Keratinocyte (primary cell): Measurements from ENCODE around the gene GRK6. TPM values are rescaled to one million over a fixed set of nuclear protein-coding genes. Genes with fewer than 3 reads are reported as not detected.
A peak's percentile ranks its signal among the peaks of the same experiment; 100 is the strongest.

Source experiments
- DNase-seq: peaks from one replicate; pipeline ENCODE4 v3.0.0-alpha.2; 2011; ENCODE audit warnings: low read depth, missing footprints, low spot score
- FAIRE-seq: peaks from 2 replicates; lab custom pipeline; 2011; peaks lifted over from hg19 to GRCh38; lab: Jason Lieb, UNC
- H2AFZ ChIP-seq: 2 replicates; pipeline ENCODE4 v1.6.0; 2012; ENCODE audit warnings: low read length, control low read depth, inconsistent platforms; ENCODE audit not compliant: control insufficient read depth
- H3K27ac ChIP-seq: 2 replicates; pipeline ENCODE4 v1.5.1; 2011; ENCODE audit warnings: low read length; ENCODE audit not compliant: control insufficient read depth, insufficient read depth
- H3K27me3 ChIP-seq: 3 replicates; pipeline ENCODE4 v1.6.0; 2011; ENCODE audit warnings: low read length; ENCODE audit not compliant: control insufficient read depth, insufficient read depth; ENCODE audit errors: extremely low read depth
- H3K36me3 ChIP-seq, 2 experiments: 2 replicates in 1 of 2; 3 replicates in 1 of 2; pipeline ENCODE4 v1.5.1; 2011; ENCODE audit warnings: low read length in 2 of 2, mild to moderate bottlenecking in 1 of 2; ENCODE audit not compliant: control insufficient read depth in 2 of 2, insufficient read depth in 2 of 2; ENCODE audit errors: extremely low read depth in 1 of 2
- H3K4me1 ChIP-seq: 3 replicates; pipeline ENCODE4 v1.5.1; 2011; ENCODE audit warnings: low read length; ENCODE audit not compliant: control insufficient read depth, insufficient read depth; ENCODE audit errors: extremely low read depth
- H3K4me2 ChIP-seq: 3 replicates; pipeline ENCODE4 v1.6.0; 2011; ENCODE audit warnings: low read depth, low read length; ENCODE audit not compliant: control insufficient read depth, insufficient read depth; ENCODE audit errors: extremely low read depth
- H3K4me3 ChIP-seq, 3 experiments: fragments of 200-600 bp in 1 of 3; sonication (generic) in 1 of 3; 2 replicates in 2 of 3; 3 replicates in 1 of 3; pipeline ENCODE4 v1.5.1; 2011 to 2016; ENCODE audit warnings: low read length in 3 of 3, mild to moderate bottlenecking in 3 of 3, control low read depth in 2 of 3, inconsistent platforms in 1 of 3, low read depth in 1 of 3, mixed read lengths in 1 of 3, mixed run types in 1 of 3, moderate library complexity in 1 of 3; ENCODE audit not compliant: control insufficient read depth in 2 of 3, insufficient read depth in 2 of 3; ENCODE audit errors: extremely low read depth in 1 of 3
- H3K79me2 ChIP-seq: 2 replicates; pipeline ENCODE4 v1.6.0; 2012; ENCODE audit warnings: low read length; ENCODE audit not compliant: control insufficient read depth, insufficient read depth
- H3K9ac ChIP-seq: 3 replicates; pipeline ENCODE4 v1.6.0; 2011; ENCODE audit warnings: low read length; ENCODE audit not compliant: control insufficient read depth, insufficient read depth; ENCODE audit errors: extremely low read depth
- H3K9me1 ChIP-seq: 3 replicates; pipeline ENCODE4 v1.6.0; 2011; ENCODE audit warnings: low read length; ENCODE audit not compliant: control insufficient read depth, insufficient read depth; ENCODE audit errors: extremely low read depth
- H3K9me3 ChIP-seq: 2 replicates; pipeline ENCODE4 v1.5.1; 2012; ENCODE audit warnings: low read depth, low read length; ENCODE audit not compliant: control insufficient read depth
- H4K20me1 ChIP-seq: 3 replicates; pipeline ENCODE4 v1.6.0; 2011; ENCODE audit warnings: low read length; ENCODE audit not compliant: control insufficient read depth, insufficient read depth; ENCODE audit errors: extremely low read depth
- EZH2 ChIP-seq: IDR thresholded peaks from one replicate; pipeline ENCODE4 v1.6.1; 2012; ENCODE audit warnings: inconsistent platforms, mild to moderate bottlenecking, low read length, moderate library complexity
- dilution Hi-C: fragments of 300-500 bp; cut with MboI; formaldehyde crosslinking; loops from one replicate; pipeline ENCODE4 v1.7.0; 2020; ENCODE audit warnings: low sequenced_read_pairs; ENCODE audit not compliant: extremely low pct_ligation_motif_present
- polyA plus RNA-seq, 5 experiments: library from polyadenylated mRNA; depleted of rRNA in 3 of 5; stranded (reverse) in 3 of 5; stranded (forward) in 1 of 5; unstranded in 1 of 5; fragments of >200 nt; gene quantifications; 1 replicate in 1 of 5; 2 replicates in 3 of 5; 3 replicates in 1 of 5; pipeline versions ENCODE4 v1.2.1 to v1.2.3, GENCODE V29; 2011 to 2012; ENCODE audit warnings: missing spikeins in 2 of 5, low read depth in 1 of 5, low replicate concordance in 1 of 5
- TF ChIP-seq, protein P1 (sequence below), 3 experiments: IDR thresholded peaks in 1 of 3; conservative IDR thresholded peaks in 1 of 3; optimal IDR thresholded peaks in 1 of 3; 2 replicates in 2 of 3; 3 replicates in 1 of 3; pipeline versions ENCODE3 to v1.5.1; 2011; ENCODE audit warnings: low read length in 3 of 3, mild to moderate bottlenecking in 3 of 3, moderate library complexity in 2 of 3, control low read depth in 1 of 3, inconsistent platforms in 1 of 3; ENCODE audit not compliant: insufficient read depth in 2 of 3; ENCODE audit errors: extremely low read depth in 1 of 3

Gene GRK6
- polyA plus RNA-seq, 1 donor (not counting 4 experiments of a cell fraction or from before 2014, with no cell fraction given), result 29.9 TPM

DNA sequence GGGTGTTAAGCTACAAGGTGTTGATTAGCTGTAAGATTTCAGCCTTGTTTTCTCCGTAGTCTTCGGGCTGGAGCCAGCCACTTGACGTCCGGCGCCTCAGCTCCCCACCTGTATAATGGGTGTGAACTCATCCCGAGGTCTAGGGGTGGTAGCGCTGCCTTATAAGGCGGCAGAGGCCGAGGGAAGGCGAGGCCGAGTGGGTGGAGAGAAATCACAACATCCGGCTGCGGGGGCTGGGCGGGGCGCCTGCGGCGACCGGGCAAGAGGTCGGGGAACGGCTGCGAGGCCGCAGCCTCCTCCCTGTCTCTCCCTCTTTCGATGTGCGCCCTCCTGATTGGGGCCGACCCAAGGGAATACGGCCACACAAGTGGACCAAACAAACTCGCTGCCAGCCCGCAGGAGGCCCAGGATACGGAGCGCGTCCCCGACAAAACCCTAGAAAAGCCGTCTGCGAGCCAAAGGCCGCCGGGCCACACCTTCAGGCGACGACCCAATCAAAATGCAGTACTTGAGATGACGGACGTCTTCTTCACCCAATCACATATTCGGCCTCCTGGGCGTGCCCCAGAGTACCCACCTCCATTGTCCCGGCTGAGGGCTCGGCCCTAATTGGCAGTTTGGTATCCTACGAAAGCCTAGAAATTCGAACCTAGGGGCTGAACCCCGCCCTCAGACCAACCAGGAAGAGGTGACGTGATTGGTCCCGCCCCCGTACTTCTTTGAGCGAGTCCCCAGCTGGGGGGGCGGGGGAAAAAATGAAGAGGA, 493 bp upstream of the GRK6 start:
- H3K9me1 ChIP-seq, result no peaks in the 10 kb centered on the region
- dilution Hi-C loops, result no loop called here
- peak overlapping the region; percentile 88 for H3K27ac ChIP-seq
- H3K9me3 ChIP-seq, result no peaks in the 10 kb centered on the region
- H3K9ac ChIP-seq, result peak overlapping the region; percentile 86
- no peaks in the 10 kb centered on the region for H3K27me3 ChIP-seq
- peaks cover 31% of the 10 kb centered on the region for H3K79me2 ChIP-seq
- peak overlapping the region; percentile 83 for H3K4me2 ChIP-seq
- no peaks in the 10 kb centered on the region for H4K20me1 ChIP-seq
- peaks cover 3 to 7% of the 10 kb centered on the region in 2 experiments for H3K36me3 ChIP-seq
- H2AFZ ChIP-seq, result peak overlapping the region; percentile 94
- no peak for TF ChIP-seq EZH2
- TF ChIP-seq, protein P1, sequence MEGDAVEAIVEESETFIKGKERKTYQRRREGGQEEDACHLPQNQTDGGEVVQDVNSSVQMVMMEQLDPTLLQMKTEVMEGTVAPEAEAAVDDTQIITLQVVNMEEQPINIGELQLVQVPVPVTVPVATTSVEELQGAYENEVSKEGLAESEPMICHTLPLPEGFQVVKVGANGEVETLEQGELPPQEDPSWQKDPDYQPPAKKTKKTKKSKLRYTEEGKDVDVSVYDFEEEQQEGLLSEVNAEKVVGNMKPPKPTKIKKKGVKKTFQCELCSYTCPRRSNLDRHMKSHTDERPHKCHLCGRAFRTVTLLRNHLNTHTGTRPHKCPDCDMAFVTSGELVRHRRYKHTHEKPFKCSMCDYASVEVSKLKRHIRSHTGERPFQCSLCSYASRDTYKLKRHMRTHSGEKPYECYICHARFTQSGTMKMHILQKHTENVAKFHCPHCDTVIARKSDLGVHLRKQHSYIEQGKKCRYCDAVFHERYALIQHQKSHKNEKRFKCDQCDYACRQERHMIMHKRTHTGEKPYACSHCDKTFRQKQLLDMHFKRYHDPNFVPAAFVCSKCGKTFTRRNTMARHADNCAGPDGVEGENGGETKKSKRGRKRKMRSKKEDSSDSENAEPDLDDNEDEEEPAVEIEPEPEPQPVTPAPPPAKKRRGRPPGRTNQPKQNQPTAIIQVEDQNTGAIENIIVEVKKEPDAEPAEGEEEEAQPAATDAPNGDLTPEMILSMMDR (optimal IDR thresholded peaks at IDR 0.05 in 1 of 3, IDR thresholded peaks at IDR 0.05 in 1 of 3, conservative IDR thresholded peaks at IDR 0.05 in 1 of 3; ENCODE audit: extremely low read depth in 1 of 3, insufficient read depth in 2 of 3, low read length in 3 of 3), result no peak
- H3K4me3 ChIP-seq, result peak overlapping the region; percentile 49 to 75 (median 67)
- FAIRE-seq (peak; percentile 79), DNase-seq (peak; percentile 100)
- H3K4me1 ChIP-seq, result peaks cover 42% of the 10 kb centered on the region

DNA sequence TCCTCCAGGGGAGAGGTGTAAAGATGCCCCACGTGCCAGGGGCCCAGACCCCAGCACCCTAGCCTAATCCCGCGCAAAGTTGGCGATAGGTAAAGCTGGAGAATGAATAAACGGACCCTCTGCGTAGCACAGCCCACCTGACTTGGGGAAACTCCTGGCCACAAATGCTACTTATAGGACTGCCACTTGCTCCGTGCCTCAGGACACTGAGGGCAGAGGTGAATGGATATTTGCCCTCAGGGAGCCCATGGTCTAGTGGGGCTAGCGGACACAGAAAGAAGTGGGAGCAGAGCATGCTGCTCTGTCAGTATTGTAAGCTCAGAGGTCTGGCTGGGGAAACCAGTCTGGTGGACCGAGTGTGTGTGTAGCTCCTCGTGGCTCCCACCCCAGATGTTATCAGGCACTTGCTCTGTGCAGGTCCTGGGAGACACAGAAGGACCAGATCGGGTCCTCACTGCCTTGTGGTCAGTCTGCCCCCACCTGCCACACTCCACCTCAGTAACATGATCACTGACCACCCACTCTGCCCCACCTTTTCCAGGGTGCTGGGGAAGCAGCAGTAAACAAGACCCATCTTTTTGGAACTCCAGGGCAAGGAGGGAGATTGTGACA, 841 bp downstream of the GRK6 start:
- H3K27me3 ChIP-seq, result no peaks in the 10 kb centered on the region
- peak overlapping the region; percentile 89 for H3K9ac ChIP-seq
- no peak overlapping the region for H2AFZ ChIP-seq
- TF ChIP-seq EZH2, result no peak
- TF ChIP-seq, protein P1 (optimal IDR thresholded peaks at IDR 0.05 in 1 of 3, IDR thresholded peaks at IDR 0.05 in 1 of 3, conservative IDR thresholded peaks at IDR 0.05 in 1 of 3; ENCODE audit: extremely low read depth in 1 of 3, insufficient read depth in 2 of 3, low read length in 3 of 3), result no peak
- H3K27ac ChIP-seq, result peak overlapping the region; percentile 86
- H3K79me2 ChIP-seq, result peaks cover 33% of the 10 kb centered on the region
- dilution Hi-C loops, result no loop called here
- DNase-seq (no peak), FAIRE-seq (no peak)
- peaks cover 56% of the 10 kb centered on the region for H3K4me1 ChIP-seq
- H3K4me3 ChIP-seq, result peak overlapping the region; percentile 77 to 93 (median 86)
- no peaks in the 10 kb centered on the region for H3K9me3 ChIP-seq
- peak overlapping the region; percentile 100 for H3K4me2 ChIP-seq
- H3K9me1 ChIP-seq, result no peaks in the 10 kb centered on the region
- H4K20me1 ChIP-seq, result no peaks in the 10 kb centered on the region
- H3K36me3 ChIP-seq, result peaks cover 7 to 20% of the 10 kb centered on the region in 2 experiments
